Measurements from ENCODE around the gene CDH13. TPM values are rescaled to one million over a fixed set of nuclear protein-coding genes. Genes with fewer than 3 reads are reported as not detected.

The CDH13 gene
- total and polyA plus RNA-seq, 2 of the 8 experiments (the other 6 are each of a cell fraction or from before 2014, with no cell fraction given) = 2.3 to 2.4 TPM

DNA sequence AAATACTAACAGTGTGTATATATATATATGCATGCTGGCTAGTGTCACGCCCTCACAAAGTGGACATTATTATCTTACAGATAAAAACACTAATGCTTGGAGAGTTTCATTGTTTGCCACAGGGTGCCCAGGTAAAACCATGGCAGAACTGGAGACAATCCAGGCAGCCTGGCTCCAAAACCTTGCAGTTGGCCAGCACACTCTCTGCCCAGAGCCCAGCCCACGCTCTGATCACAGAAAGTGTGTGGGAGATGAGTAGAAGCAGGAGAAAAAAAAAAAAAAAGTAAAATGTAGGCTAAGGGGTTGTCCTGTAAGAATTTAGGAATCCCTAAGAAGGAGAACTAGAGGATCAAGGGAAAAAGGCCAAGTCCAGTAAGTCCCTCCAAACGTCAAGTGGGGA lies 538.0 kb downstream of the CDH13 start:
- H3K4me1 ChIP-seq (replicated peaks in 1 of 4; ENCODE audit: control insufficient read depth in 3 of 4, insufficient read depth in 4 of 4, low read length in 3 of 4) = peaks cover 0 to 6% (median 0%) of the 10 kb centered on the region in 4 experiments; a peak in 2 of 7 replicates
- H3K14ac ChIP-seq (ENCODE audit: insufficient read length) = no peak overlapping the region
- CTCF ChIA-PET (ENCODE audit: partially characterized antibody) = no interaction called here
- no peak overlapping the region for H3K56ac ChIP-seq (replicated peaks; ENCODE audit: insufficient read length, low read depth, low read length)
- H3K4me2 ChIP-seq (ENCODE audit: insufficient read depth in 1 of 2, low read depth in 2 of 2, low read length in 2 of 2) = no peak overlapping the region
- H2BK5ac ChIP-seq (ENCODE audit: low read depth, low read length) = no peak overlapping the region
- no peak overlapping the region for H3K9ac ChIP-seq (replicated peaks in 1 of 4; ENCODE audit: extremely low read depth in 1 of 4, low read depth in 3 of 4, low read length in 3 of 4)
- no peak overlapping the region for H2AFZ ChIP-seq (ENCODE audit: low read length)
- H2BK120ac ChIP-seq (replicated peaks; ENCODE audit: low read depth, low read length) = no peak overlapping the region
- H3K79me1 ChIP-seq (ENCODE audit: low read depth, low read length) = no peaks in the 10 kb centered on the region
- no peak overlapping the region for H3K18ac ChIP-seq (ENCODE audit: extremely low read depth, low read length)
- no peak for DNase-seq (ENCODE audit: low read depth in 1 of 2, low spot score in 2 of 2)
- no peak overlapping the region for H3K4ac ChIP-seq (replicated peaks; ENCODE audit: insufficient read length, low read depth, low read length)
- H3K27me3 ChIP-seq (replicated peaks in 1 of 4; ENCODE audit: control insufficient read depth in 3 of 4, extremely low read depth in 1 of 4, insufficient read depth in 3 of 4, low read length in 3 of 4) = no peaks in the 10 kb centered on the region
- H3K9me3 ChIP-seq (ENCODE audit: insufficient read depth in 2 of 2, low read depth in 1 of 2, low read length in 1 of 2) = no peaks in the 10 kb centered on the region
- no peak overlapping the region for H2BK15ac ChIP-seq (ENCODE audit: low read length)
- H4K8ac ChIP-seq (ENCODE audit: extremely low read depth, insufficient read depth, low read length) = no peak overlapping the region
- H4K91ac ChIP-seq (replicated peaks; ENCODE audit: insufficient read length, low read length) = no peak overlapping the region
- H3K4me3 ChIP-seq (ENCODE audit: extremely low read depth in 1 of 4, insufficient read depth in 2 of 4, low read depth in 3 of 4, low read length in 4 of 4) = no peak overlapping the region
- H3K23me2 ChIP-seq (ENCODE audit: low read depth, low read length) = no peaks in the 10 kb centered on the region
- H3K36me3 ChIP-seq (ENCODE audit: control insufficient read depth in 2 of 4, insufficient read depth in 4 of 4, low read length in 3 of 4) = no peaks in the 10 kb centered on the region
- H3K79me2 ChIP-seq (ENCODE audit: control insufficient read depth in 1 of 2, insufficient read depth in 2 of 2, low read length in 2 of 2) = no peaks in the 10 kb centered on the region
- FAIRE-seq = no peak
- H3K27ac ChIP-seq (ENCODE audit: low read depth, low read length) = no peak overlapping the region
- H2AK5ac ChIP-seq (ENCODE audit: low read depth, low read length) = no peak overlapping the region
- 80% methylated on average over 3 of the region's 3 CpGs; no CpG with 5 or more reads in 1 of the 2 experiments for WGBS, 2 experiments (ENCODE audit: extremely low coverage in 1 of 2, insufficient coverage in 1 of 2, insufficient read length in 1 of 2, insufficient replicate concordance in 2 of 2, low coverage in 1 of 2, low lambda C conversion rate in 2 of 2, missing lambda C conversion rate in 1 of 2)
- no peak overlapping the region for H2BK20ac ChIP-seq (ENCODE audit: low read length)
- no peak overlapping the region for H2BK12ac ChIP-seq (ENCODE audit: low read depth, low read length)
- POLR2A ChIA-PET (ENCODE audit: partially characterized antibody) = no interaction called here
- H4K5ac ChIP-seq (ENCODE audit: insufficient read length, low read depth, low read length) = no peak overlapping the region
- no peaks in the 10 kb centered on the region for H4K20me1 ChIP-seq (replicated peaks in 1 of 2; ENCODE audit: control insufficient read depth in 1 of 2, insufficient read depth in 2 of 2, low read length in 2 of 2)
- no peak overlapping the region for H3K23ac ChIP-seq (ENCODE audit: insufficient read length)
- TF ChIP-seq CBX8 (IDR thresholded peaks at IDR 0.05; ENCODE audit: borderline replicate concordance, low read depth, low read length) (no peak), MAFK (IDR thresholded peaks at IDR 0.05; ENCODE audit: low read depth, low read length) (no peak), BACH1 (IDR thresholded peaks at IDR 0.05; ENCODE audit: low read length) (no peak), SP1 (IDR thresholded peaks at IDR 0.05; ENCODE audit: low read depth, low read length) (no peak), SP4 (IDR thresholded peaks at IDR 0.05; ENCODE audit: low read length) (no peak), CEBPB (IDR thresholded peaks at IDR 0.05; ENCODE audit: low read depth, low read length) (no peak), NANOG (IDR thresholded peaks at IDR 0.05; ENCODE audit: insufficient read depth, low read depth, low read length, poor library complexity, severe bottlenecking) (no peak), JUND (IDR thresholded peaks at IDR 0.05; ENCODE audit: low read length) (no peak), PHF8 (conservative IDR thresholded peaks at IDR 0.05; ENCODE audit: low read depth, low read length) (no peak), RAD21 (IDR thresholded peaks at IDR 0.05 in 1 of 2, conservative IDR thresholded peaks at IDR 0.05 in 1 of 2; ENCODE audit: low read depth in 2 of 2, low read length in 2 of 2) (no peak)
- TF ChIP-seq, protein P1, sequence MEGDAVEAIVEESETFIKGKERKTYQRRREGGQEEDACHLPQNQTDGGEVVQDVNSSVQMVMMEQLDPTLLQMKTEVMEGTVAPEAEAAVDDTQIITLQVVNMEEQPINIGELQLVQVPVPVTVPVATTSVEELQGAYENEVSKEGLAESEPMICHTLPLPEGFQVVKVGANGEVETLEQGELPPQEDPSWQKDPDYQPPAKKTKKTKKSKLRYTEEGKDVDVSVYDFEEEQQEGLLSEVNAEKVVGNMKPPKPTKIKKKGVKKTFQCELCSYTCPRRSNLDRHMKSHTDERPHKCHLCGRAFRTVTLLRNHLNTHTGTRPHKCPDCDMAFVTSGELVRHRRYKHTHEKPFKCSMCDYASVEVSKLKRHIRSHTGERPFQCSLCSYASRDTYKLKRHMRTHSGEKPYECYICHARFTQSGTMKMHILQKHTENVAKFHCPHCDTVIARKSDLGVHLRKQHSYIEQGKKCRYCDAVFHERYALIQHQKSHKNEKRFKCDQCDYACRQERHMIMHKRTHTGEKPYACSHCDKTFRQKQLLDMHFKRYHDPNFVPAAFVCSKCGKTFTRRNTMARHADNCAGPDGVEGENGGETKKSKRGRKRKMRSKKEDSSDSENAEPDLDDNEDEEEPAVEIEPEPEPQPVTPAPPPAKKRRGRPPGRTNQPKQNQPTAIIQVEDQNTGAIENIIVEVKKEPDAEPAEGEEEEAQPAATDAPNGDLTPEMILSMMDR (IDR thresholded peaks at IDR 0.05; ENCODE audit: control extremely low read depth in 1 of 3, insufficient read depth in 1 of 3, low read depth in 1 of 3, low read length in 3 of 3) = no peak
- TF ChIP-seq, protein P2, sequence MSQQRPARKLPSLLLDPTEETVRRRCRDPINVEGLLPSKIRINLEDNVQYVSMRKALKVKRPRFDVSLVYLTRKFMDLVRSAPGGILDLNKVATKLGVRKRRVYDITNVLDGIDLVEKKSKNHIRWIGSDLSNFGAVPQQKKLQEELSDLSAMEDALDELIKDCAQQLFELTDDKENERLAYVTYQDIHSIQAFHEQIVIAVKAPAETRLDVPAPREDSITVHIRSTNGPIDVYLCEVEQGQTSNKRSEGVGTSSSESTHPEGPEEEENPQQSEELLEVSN (IDR thresholded peaks at IDR 0.05) = no peak
